Mucosa of rectum (tissue), 2 donors: ENCODE measurements around the gene SPON1.

Experiments
- H3K27ac ChIP-seq, 2 donors: one replicate each; pipeline ENCODE4 v1.7.0; 2013; ENCODE audit warnings: inconsistent platforms in 2 of 2, low read depth in 2 of 2, low read length in 2 of 2
- H3K27me3 ChIP-seq, 2 donors: one replicate each; pipeline ENCODE4 v1.7.0; 2013; ENCODE audit warnings: low read length in 2 of 2; ENCODE audit not compliant: control insufficient read depth in 2 of 2, insufficient read depth in 2 of 2
- H3K36me3 ChIP-seq, 2 donors: one replicate each; pipeline ENCODE4 v1.7.0; 2013; ENCODE audit warnings: low read length in 2 of 2; ENCODE audit not compliant: control insufficient read depth in 2 of 2, insufficient read depth in 2 of 2
- H3K4me1 ChIP-seq, 2 donors: one replicate each; pipeline ENCODE4 v1.7.0; 2013; ENCODE audit warnings: low read length in 2 of 2, mild to moderate bottlenecking in 1 of 2; ENCODE audit not compliant: control insufficient read depth in 2 of 2, insufficient read depth in 2 of 2
- H3K4me3 ChIP-seq, 2 donors: one replicate each; pipeline ENCODE4 v1.7.0; 2013; ENCODE audit warnings: low read length in 2 of 2
- H3K9ac ChIP-seq, 2 donors: one replicate each; pipeline ENCODE4 v1.7.0; 2013; ENCODE audit warnings: low read length in 2 of 2, low read depth in 1 of 2, mild to moderate bottlenecking in 1 of 2
- H3K9me3 ChIP-seq, 2 donors: one replicate each; pipeline ENCODE4 v1.7.0; 2013; ENCODE audit warnings: low read length in 2 of 2; ENCODE audit not compliant: control insufficient read depth in 2 of 2
- donor health status: healthy.
- donor health status: Normal muscosa, but diverticular disease.

The SPON1 gene

GRCh38 chr11:14110629-14111028, 148.1 kb downstream of the SPON1 start:
- no peaks in the 10 kb centered on the region for H3K4me1 ChIP-seq
- H3K4me3 ChIP-seq: no peak overlapping the region
- H3K27ac ChIP-seq: no peak overlapping the region
- no peak overlapping the region for H3K9ac ChIP-seq
- H3K36me3 ChIP-seq: no peaks in the 10 kb centered on the region
- no peaks in the 10 kb centered on the region for H3K9me3 ChIP-seq
- H3K27me3 ChIP-seq: no peaks in the 10 kb centered on the region

DNA sequence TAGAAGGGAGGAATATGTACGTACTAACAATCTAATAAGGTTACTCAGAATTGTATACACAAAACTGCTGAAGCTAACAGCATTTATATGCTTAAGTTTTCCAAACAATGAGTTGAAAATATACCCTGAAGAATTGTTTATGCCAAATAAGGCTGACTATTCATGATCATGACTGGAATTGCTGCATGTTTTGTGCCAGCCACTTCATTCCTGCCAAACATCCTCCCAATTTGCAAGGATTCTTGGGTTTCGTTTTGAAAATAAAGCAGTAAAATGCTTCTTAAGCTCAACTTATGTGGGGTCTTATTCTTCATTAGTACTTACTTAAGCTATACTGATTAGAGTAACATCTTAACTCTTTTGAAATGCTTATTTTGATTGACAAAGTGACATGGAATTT, 149.0 kb downstream of the SPON1 start:
- no peaks in the 10 kb centered on the region for H3K36me3 ChIP-seq
- H3K27me3 ChIP-seq: no peaks in the 10 kb centered on the region
- H3K27ac ChIP-seq: no peak overlapping the region
- H3K4me1 ChIP-seq: no peaks in the 10 kb centered on the region
- H3K9me3 ChIP-seq: no peaks in the 10 kb centered on the region
- no peak overlapping the region for H3K9ac ChIP-seq
- H3K4me3 ChIP-seq: no peak overlapping the region

DNA sequence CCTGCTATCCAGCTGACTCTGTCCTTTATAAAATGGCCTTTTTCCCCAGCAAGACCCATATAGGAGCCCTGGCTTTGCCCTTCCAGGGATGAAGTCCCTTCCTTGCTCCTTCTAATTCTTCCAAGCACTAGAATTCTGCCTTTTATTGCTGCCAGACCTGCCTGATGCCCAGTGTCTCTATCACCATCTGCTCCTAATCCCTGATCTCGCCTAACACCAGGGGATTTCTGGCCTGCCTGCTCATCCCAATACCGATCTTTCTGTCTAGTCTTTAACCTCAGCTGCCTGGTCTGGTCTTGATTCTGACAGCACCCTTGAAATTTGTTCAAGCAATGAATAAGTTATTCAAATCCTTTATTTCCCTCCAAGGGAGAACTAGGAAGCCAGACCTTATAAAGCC, 150.2 kb downstream of the SPON1 start:
- H3K4me3 ChIP-seq: no peak overlapping the region
- H3K27ac ChIP-seq: no peak overlapping the region
- no peaks in the 10 kb centered on the region for H3K9me3 ChIP-seq
- no peaks in the 10 kb centered on the region for H3K27me3 ChIP-seq
- H3K4me1 ChIP-seq: no peaks in the 10 kb centered on the region
- no peak overlapping the region for H3K9ac ChIP-seq
- H3K36me3 ChIP-seq: no peaks in the 10 kb centered on the region

- Histone ChIP-seq H3K9ac (no peak overlapping the region), H3K4me3 (no peak overlapping the region), H3K27ac (no peak overlapping the region), H3K9me3 (no peaks in the 10 kb centered on the region), H3K4me1 (no peaks in the 10 kb centered on the region), H3K27me3 (no peaks in the 10 kb centered on the region), H3K36me3 (no peaks in the 10 kb centered on the region)
These were observed 151.7 kb downstream of the SPON1 start for GRCh38 chr11:14114269-14114668.

DNA sequence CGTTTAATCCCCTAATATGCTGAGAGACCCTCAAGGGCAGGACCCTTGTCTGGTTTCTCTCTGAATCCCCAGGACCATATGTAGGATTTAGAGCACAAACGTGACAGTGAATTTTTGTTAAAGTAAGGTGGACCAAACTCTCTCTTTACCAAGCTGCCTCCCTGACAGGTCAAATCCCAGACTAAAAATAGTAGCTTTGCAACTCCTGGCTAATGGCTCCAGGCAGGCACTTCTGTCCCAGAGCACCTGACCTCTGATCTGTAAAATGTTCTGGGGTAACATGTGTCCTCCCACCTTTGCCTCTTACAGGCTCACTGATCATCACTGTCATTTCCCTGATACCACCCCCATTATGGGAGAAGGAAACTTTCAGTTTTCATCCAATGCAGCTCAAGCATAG, 152.3 kb downstream of the SPON1 start:
- Histone ChIP-seq H3K4me1 (no peaks in the 10 kb centered on the region), H3K4me3 (no peak overlapping the region), H3K9ac (no peak overlapping the region), H3K27me3 (no peaks in the 10 kb centered on the region), H3K9me3 (no peaks in the 10 kb centered on the region), H3K27ac (no peak overlapping the region), H3K36me3 (no peaks in the 10 kb centered on the region)

- Histone ChIP-seq H3K27ac (no peak overlapping the region), H3K36me3 (no peaks in the 10 kb centered on the region), H3K9me3 (no peaks in the 10 kb centered on the region), H3K9ac (no peak overlapping the region), H3K4me3 (no peak overlapping the region), H3K4me1 (no peaks in the 10 kb centered on the region), H3K27me3 (no peaks in the 10 kb centered on the region)
These were observed 155.1 kb downstream of the SPON1 start for GRCh38 chr11:14117632-14118031.

DNA sequence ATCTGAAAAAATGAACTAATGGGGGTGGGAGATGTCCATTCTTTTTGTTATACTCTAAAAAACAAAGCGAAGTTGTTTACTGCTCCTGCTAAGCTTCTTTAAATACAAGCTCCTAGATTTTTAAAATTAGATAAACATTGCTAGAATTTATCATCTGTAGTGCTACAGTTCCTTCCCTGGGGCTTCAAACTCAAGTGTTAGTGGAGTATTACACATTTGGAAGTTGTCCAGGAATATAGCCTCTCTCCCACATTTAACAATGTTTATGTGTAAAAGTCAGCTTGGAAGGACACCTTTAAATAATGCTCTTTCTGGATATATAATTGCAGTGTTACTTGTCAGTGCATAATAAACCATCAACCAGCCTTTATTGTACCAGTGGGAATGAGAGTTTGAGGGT, 155.5 kb downstream of the SPON1 start:
- no peak overlapping the region for H3K9ac ChIP-seq
- no peaks in the 10 kb centered on the region for H3K36me3 ChIP-seq
- no peak overlapping the region for H3K4me3 ChIP-seq
- no peak overlapping the region for H3K27ac ChIP-seq
- H3K27me3 ChIP-seq: no peaks in the 10 kb centered on the region
- no peaks in the 10 kb centered on the region for H3K9me3 ChIP-seq
- H3K4me1 ChIP-seq: no peaks in the 10 kb centered on the region

- H3K9me3 ChIP-seq: no peaks in the 10 kb centered on the region
- no peaks in the 10 kb centered on the region for H3K27me3 ChIP-seq
- H3K9ac ChIP-seq: no peak overlapping the region
- H3K4me1 ChIP-seq: no peaks in the 10 kb centered on the region
- no peak overlapping the region for H3K4me3 ChIP-seq
- H3K27ac ChIP-seq: no peak overlapping the region
- no peaks in the 10 kb centered on the region for H3K36me3 ChIP-seq
These were observed 156.8 kb downstream of the SPON1 start for GRCh38 chr11:14119357-14119756.

GRCh38 chr11:14124350-14124749, 161.8 kb downstream of the SPON1 start:
- Histone ChIP-seq H3K4me3 (no peak overlapping the region), H3K27me3 (no peaks in the 10 kb centered on the region), H3K4me1 (no peaks in the 10 kb centered on the region), H3K36me3 (no peaks in the 10 kb centered on the region), H3K9me3 (no peaks in the 10 kb centered on the region), H3K27ac (no peak overlapping the region), H3K9ac (no peak overlapping the region)

DNA sequence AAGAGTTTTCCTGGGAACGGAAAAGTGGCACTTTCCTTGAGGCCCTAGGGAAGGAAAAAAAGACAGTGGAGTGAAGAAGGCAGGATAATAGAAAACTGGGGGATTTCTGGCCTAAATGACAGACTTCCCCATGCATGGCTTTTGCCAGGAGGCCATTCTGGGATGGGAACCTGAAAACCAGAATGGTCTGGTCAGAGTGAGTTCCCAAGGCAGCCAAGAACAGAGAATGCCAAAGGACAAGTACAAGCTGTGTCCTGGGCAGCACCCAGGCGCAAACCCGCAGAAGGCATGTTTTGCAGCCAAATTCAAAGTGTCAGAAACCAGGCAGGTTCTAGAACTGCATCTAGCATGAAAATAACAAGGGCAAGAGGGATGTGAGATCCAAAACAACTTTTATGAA, 162.4 kb downstream of the SPON1 start:
- H3K4me3 ChIP-seq: no peak overlapping the region
- H3K4me1 ChIP-seq: no peaks in the 10 kb centered on the region
- no peak overlapping the region for H3K27ac ChIP-seq
- H3K9me3 ChIP-seq: no peaks in the 10 kb centered on the region
- H3K36me3 ChIP-seq: no peaks in the 10 kb centered on the region
- H3K9ac ChIP-seq: no peak overlapping the region
- H3K27me3 ChIP-seq: no peaks in the 10 kb centered on the region

- Histone ChIP-seq H3K27ac (no peak overlapping the region), H3K4me1 (no peaks in the 10 kb centered on the region), H3K9ac (no peak overlapping the region), H3K27me3 (no peaks in the 10 kb centered on the region), H3K9me3 (no peaks in the 10 kb centered on the region), H3K4me3 (no peak overlapping the region), H3K36me3 (no peaks in the 10 kb centered on the region)
These were observed 163.0 kb downstream of the SPON1 start for GRCh38 chr11:14125529-14125928.
